Measurements from ENCODE around the gene JARID2. TPM values are rescaled to one million over a fixed set of nuclear protein-coding genes. Genes with fewer than 3 reads are reported as not detected.

JARID2 gene
- total RNA-seq, 6 experiments from 2014 or later = 2.5 to 3.9 (median 3.0) TPM

GRCh38 chr6:15456422-15456821, 210.6 kb downstream of the JARID2 start:
- DNase-seq = no peak
- H3K9me3 ChIP-seq = no peaks in the 10 kb centered on the region
- no peak overlapping the region for H3K4me3 ChIP-seq
- H3K27ac ChIP-seq = no peak overlapping the region
- H3K36me3 ChIP-seq = no peaks in the 10 kb centered on the region
- 71% methylated on average over 2 of the region's 2 CpGs for WGBS (ENCODE audit: insufficient coverage, low coverage, low lambda C conversion rate, missing lambda C conversion rate)
- no peak for ATAC-seq
- H3K27me3 ChIP-seq = no peaks in the 10 kb centered on the region
- no peaks in the 10 kb centered on the region for H3K4me1 ChIP-seq
- TF ChIP-seq, protein P1, sequence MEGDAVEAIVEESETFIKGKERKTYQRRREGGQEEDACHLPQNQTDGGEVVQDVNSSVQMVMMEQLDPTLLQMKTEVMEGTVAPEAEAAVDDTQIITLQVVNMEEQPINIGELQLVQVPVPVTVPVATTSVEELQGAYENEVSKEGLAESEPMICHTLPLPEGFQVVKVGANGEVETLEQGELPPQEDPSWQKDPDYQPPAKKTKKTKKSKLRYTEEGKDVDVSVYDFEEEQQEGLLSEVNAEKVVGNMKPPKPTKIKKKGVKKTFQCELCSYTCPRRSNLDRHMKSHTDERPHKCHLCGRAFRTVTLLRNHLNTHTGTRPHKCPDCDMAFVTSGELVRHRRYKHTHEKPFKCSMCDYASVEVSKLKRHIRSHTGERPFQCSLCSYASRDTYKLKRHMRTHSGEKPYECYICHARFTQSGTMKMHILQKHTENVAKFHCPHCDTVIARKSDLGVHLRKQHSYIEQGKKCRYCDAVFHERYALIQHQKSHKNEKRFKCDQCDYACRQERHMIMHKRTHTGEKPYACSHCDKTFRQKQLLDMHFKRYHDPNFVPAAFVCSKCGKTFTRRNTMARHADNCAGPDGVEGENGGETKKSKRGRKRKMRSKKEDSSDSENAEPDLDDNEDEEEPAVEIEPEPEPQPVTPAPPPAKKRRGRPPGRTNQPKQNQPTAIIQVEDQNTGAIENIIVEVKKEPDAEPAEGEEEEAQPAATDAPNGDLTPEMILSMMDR (IDR thresholded peaks at IDR 0.05) = no peak
- no peak for TF ChIP-seq POLR2A (IDR thresholded peaks at IDR 0.05)
- intact Hi-C loops (cut with DNase I) = no loop called here

DNA sequence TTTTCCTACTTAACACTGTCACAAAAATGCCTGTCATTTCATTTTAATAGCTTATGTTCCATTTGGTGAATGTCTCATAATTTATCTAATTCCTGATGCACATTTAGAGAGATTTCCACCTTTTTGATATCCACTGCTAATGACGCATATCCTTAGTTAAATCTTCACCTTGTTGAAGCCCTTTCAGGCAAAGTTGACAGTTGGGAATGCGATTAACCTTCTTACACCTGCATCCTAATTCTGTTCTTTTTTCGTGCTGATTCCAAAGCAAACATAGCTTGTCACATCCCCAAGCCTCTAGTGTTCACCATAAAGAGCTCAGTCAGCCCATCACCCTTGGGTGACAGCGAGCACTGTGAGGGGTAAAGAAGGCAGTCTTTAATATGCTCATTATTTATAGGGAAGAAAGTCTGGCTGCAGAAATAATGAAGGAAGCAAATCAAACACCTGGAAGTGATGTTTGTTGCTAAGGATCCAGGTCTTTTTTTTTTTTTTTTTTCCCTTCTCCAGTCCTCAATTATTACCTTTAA, 211.3 kb downstream of the JARID2 start:
- ATAC-seq (no peak), DNase-seq (no peak)
- Histone ChIP-seq H3K27me3 (no peaks in the 10 kb centered on the region), H3K36me3 (no peaks in the 10 kb centered on the region), H3K4me1 (no peaks in the 10 kb centered on the region), H3K9me3 (no peaks in the 10 kb centered on the region), H3K4me3 (no peak overlapping the region), H3K27ac (no peak overlapping the region)
- intact Hi-C loops (cut with DNase I) = no loop called here
- WGBS (ENCODE audit: insufficient coverage, low coverage, low lambda C conversion rate, missing lambda C conversion rate) = 76% methylated on average over 4 of the region's 4 CpGs
- TF ChIP-seq POLR2A (IDR thresholded peaks at IDR 0.05) = no peak
- TF ChIP-seq, protein P1 (IDR thresholded peaks at IDR 0.05) = no peak

DNA sequence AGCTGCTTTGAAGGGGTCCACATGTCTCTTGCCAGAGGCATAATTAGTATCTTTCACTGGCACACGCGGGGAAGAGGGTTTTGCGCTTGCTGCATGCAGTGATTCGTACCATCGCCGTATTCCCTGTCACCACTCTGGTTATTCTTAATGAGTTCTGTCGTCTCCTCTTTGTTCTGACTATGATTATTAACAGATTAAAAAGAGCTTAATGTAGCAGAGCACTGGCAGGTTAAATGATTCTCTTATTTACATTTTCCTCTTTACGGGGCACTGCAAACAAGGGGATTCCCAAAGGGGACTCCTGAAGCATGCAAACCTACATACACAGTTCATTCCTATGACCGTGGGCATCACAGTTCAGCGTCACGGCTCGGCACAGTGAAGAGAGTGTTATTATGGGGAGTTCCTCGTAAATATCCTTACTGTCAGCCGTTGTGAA, 212.2 kb downstream of the JARID2 start:
- ATAC-seq (no peak), DNase-seq (no peak)
- H3K4me3 ChIP-seq = no peak overlapping the region
- H3K27me3 ChIP-seq = no peaks in the 10 kb centered on the region
- TF ChIP-seq, protein P1 (IDR thresholded peaks at IDR 0.05) = no peak
- TF ChIP-seq POLR2A (IDR thresholded peaks at IDR 0.05) = no peak
- H3K27ac ChIP-seq = no peak overlapping the region
- 73% methylated on average over 14 of the region's 14 CpGs for WGBS (ENCODE audit: insufficient coverage, low coverage, low lambda C conversion rate, missing lambda C conversion rate)
- peaks cover 0 to 6% (median under 1%) of the 10 kb centered on the region in 4 donors for H3K4me1 ChIP-seq
- H3K36me3 ChIP-seq = no peaks in the 10 kb centered on the region
- H3K9me3 ChIP-seq = no peaks in the 10 kb centered on the region
- intact Hi-C loops (cut with DNase I) = no loop called here

GRCh38 chr6:15460110-15460727, 214.3 kb downstream of the JARID2 start:
- WGBS (ENCODE audit: insufficient coverage, low coverage, low lambda C conversion rate, missing lambda C conversion rate) = 96% methylated on average over 2 of the region's 4 CpGs
- Histone ChIP-seq H3K27me3 (no peaks in the 10 kb centered on the region), H3K36me3 (no peaks in the 10 kb centered on the region), H3K27ac (no peak overlapping the region), H3K4me1 (peaks cover 0 to 15% (median 3%) of the 10 kb centered on the region in 4 donors), H3K4me3 (no peak overlapping the region), H3K9me3 (no peaks in the 10 kb centered on the region)
- no peak for DNase-seq
- intact Hi-C loops (cut with DNase I) = no loop called here
- TF ChIP-seq, protein P1 (IDR thresholded peaks at IDR 0.05) = no peak
- no peak for TF ChIP-seq POLR2A (IDR thresholded peaks at IDR 0.05)
- no peak for ATAC-seq
